Epithelial cell of esophagus (primary cell): ENCODE data around the gene MRTFB.
"Not testable (repeated sequence)": the region's sequence is repeated elsewhere in the genome, so short reads cannot be mapped to it uniquely, and the experiment has no call there.

Experiments
- DNase-seq: peaks from one replicate; pipeline ENCODE4 v3.0.0; 2010; ENCODE audit warnings: low read depth
- H3K4me3 ChIP-seq: 2 replicates; pipeline ENCODE4 v1.5.1; 2011; ENCODE audit warnings: mild to moderate bottlenecking, low read length, control low read depth
- TF ChIP-seq, protein P1 (sequence below): IDR thresholded peaks from 2 replicates; pipeline ENCODE4 v1.5.1; 2011; ENCODE audit warnings: low read depth, mild to moderate bottlenecking, low read length, control low read depth, inconsistent platforms; ENCODE audit not compliant: insufficient read depth; ENCODE audit errors: missing control alignments

The MRTFB gene

GRCh38 chr16:14182999-14183398, 111.9 kb downstream of the MRTFB start:
- DNase-seq = no peak
- TF ChIP-seq, protein P1, sequence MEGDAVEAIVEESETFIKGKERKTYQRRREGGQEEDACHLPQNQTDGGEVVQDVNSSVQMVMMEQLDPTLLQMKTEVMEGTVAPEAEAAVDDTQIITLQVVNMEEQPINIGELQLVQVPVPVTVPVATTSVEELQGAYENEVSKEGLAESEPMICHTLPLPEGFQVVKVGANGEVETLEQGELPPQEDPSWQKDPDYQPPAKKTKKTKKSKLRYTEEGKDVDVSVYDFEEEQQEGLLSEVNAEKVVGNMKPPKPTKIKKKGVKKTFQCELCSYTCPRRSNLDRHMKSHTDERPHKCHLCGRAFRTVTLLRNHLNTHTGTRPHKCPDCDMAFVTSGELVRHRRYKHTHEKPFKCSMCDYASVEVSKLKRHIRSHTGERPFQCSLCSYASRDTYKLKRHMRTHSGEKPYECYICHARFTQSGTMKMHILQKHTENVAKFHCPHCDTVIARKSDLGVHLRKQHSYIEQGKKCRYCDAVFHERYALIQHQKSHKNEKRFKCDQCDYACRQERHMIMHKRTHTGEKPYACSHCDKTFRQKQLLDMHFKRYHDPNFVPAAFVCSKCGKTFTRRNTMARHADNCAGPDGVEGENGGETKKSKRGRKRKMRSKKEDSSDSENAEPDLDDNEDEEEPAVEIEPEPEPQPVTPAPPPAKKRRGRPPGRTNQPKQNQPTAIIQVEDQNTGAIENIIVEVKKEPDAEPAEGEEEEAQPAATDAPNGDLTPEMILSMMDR = no peak
- no peak overlapping the region for H3K4me3 ChIP-seq

GRCh38 chr16:14183962-14184361, 112.8 kb downstream of the MRTFB start:
- not testable (repeated sequence) for H3K4me3 ChIP-seq, DNase-seq

DNA sequence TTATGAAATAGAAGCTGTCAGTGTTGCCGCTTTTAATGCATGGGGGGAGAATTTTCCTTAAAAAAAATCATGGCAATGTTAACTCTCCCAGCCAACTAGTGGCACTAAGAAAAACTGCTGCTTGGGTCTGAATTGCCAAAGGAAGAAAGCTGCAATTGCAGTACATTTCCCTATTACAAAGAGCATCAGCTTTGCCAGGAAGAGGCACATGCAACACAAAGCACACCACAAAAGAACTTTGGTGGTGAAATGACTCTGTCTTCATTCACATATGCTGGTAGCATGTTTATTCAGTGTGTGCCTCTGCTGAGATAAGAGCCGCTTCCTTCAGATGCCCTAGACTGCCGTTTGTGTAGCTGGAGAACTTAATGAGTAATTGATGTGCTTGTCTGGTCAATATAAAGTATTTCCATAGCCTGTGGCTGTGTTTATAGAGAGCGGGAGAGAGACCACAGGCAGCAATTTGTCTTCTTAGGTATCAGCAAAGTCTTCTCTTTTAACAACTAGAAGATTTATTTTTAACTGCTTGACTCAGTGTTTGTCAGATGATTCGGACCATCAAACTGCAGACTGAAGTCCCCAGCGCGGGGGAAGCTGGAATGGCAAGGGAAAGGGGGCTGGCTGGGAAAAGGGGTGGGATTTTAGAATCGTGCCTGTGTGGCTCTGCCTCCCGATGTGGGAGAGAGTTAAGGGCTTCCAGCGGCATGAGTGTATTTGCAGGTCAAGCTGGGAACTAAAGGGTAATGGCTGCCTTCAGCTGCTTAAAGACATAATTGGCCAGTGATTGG, 115.1 kb downstream of the MRTFB start:
- peak; percentile 26 for DNase-seq
- no peak overlapping the region for H3K4me3 ChIP-seq
- TF ChIP-seq, protein P1 = peak; percentile 56

DNA sequence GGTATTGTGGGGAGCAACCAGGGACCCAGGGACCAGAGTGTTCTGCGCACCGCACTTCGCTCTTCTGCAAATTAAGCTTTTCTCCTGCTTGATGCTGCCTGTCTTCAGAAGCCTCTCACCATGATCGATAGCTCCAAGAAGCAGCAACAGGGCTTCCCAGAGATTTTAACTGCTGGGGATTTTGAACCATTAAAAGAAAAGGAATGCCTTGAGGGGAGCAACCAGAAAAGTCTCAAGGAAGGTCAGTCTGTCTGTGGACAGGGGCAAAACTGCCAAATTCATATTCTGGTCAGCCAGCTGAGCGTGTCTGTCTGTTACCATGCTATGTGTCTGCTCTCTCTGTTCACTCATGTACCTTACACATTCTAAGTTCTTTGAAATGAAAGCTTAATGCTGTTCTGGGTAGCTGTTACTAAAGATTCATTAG, 115.7 kb downstream of the MRTFB start:
- TF ChIP-seq, protein P1 = no peak
- no peak for DNase-seq
- H3K4me3 ChIP-seq = no peak overlapping the region

DNA sequence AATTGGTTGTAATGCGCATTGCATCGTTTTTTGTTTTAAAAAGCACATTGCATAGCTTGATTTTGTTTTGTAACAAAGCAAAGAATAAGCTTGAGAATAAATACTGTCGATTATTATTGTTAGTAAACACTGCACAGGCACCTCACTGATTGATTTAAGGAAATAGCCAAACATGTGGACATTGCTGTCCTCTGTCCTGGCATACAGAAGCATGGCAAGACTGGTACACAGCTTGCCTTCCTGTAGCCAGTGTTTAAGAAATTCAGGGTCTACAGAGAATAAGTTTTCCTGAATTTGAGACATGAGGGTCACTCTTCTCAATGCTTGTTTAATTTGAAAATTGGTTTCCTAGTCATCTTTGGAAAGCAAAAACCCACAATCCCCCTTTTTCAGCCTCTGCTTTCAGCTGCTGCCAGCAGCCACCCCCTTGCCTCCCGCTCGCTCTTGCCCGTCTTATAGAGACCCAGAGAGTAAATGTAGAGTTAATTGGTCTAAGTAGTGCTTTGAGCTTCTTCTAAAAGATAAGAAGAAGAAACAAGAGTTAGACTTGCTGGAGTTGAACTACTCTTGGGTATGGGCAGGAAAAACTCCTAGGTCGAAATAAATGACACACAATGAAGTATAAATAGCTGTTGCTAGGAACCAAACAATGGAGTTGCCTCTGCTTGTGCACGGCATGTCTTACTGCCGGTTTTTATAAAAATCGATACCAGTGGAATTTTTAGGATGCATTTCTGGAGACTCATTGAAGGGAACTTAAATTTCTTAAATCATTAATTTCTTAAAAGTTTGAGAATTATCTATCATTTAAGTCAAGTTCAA, 116.6 kb downstream of the MRTFB start:
- TF ChIP-seq, protein P1 = no peak
- no peak for DNase-seq
- H3K4me3 ChIP-seq = no peak overlapping the region

DNA sequence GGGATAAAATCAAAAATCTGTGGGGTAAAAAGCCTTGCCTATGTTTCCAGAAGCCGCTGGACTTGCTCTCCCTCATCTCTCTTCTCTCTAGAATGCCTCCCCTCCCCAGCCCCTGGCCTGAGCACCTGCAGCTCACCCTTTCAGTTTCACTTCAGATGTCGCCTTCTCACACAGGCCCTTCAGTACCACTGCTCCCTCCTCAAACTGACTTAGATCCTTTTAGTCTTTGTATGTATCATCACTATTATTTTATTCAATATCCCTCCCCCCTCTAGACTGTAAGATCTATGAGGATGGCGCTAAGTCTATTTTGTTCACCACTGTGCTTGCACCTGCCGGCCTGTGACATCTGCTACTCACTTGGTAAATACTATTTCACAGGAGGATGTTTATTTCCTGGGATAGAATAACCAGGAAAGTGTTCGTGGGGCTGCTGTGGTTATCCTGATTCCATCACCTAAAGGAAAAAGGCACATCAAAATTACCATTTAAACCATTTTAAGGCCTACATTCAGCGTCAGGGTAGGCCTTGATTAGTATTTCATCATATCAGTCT, 122.3 kb downstream of the MRTFB start:
- TF ChIP-seq, protein P1 = no peak
- no peak for DNase-seq
- no peak overlapping the region for H3K4me3 ChIP-seq

- DNase-seq = no peak
- no peak overlapping the region for H3K4me3 ChIP-seq
- TF ChIP-seq, protein P1 = no peak
Observed at GRCh38 chr16:14194721-14195120, 123.6 kb downstream of the MRTFB start.
